GM19351 (cell line): ENCODE results near the gene ARHGEF3.
A peak's percentile ranks its signal among the peaks of the same experiment; 100 is the strongest.

Experiments
- ATAC-seq: cut with Tn5 transposase; IDR thresholded peaks from one replicate; pipeline ENCODE4 v1.9.1; 2021; ENCODE audit warnings: mild to moderate bottlenecking, moderate library complexity; ENCODE audit not compliant: unreplicated experiment

The ARHGEF3 gene, protein sequence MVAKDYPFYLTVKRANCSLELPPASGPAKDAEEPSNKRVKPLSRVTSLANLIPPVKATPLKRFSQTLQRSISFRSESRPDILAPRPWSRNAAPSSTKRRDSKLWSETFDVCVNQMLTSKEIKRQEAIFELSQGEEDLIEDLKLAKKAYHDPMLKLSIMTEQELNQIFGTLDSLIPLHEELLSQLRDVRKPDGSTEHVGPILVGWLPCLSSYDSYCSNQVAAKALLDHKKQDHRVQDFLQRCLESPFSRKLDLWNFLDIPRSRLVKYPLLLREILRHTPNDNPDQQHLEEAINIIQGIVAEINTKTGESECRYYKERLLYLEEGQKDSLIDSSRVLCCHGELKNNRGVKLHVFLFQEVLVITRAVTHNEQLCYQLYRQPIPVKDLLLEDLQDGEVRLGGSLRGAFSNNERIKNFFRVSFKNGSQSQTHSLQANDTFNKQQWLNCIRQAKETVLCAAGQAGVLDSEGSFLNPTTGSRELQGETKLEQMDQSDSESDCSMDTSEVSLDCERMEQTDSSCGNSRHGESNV

DNA sequence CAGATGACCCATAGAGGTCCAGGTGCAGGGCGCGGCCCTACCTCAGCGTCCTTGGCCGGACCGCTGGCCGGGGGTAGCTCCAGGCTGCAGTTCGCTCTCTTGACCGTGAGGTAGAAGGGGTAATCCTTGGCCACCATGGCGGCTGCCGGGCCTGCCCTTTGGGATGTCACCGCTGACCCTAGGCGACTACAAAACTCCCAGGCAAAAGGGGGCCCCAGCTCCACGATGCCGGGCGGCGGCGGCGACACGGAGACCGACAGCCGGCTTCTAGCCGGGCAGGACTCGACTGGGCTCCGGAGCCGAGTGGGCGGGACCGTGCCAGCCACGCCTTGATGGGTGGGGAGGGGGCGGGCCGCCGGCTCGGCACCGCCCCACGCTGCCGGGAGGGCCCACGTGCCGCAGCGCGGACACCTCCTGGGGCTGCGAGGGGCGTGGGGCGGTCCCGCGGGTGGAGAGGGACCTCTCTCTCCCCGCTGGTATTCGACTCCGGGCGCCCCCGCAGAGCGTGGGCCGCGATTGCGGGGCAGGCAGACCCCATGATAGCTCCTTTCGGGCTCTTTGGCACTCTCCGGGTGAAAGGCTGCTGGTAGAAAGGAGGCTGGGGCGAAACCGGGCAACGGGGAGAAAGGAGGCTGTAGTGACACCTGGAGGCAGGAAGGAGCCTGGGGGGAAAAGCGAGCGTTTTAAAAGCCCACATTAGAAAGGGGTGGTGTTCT, at the start of gene ARHGEF3:
Gene ARHGEF3, minus strand, starts transcription at position 288 of the 716 bp plus-strand sequence. Its CDS starts 151 bp downstream, at position 137.
- peak; percentile 76 for ATAC-seq

DNA sequence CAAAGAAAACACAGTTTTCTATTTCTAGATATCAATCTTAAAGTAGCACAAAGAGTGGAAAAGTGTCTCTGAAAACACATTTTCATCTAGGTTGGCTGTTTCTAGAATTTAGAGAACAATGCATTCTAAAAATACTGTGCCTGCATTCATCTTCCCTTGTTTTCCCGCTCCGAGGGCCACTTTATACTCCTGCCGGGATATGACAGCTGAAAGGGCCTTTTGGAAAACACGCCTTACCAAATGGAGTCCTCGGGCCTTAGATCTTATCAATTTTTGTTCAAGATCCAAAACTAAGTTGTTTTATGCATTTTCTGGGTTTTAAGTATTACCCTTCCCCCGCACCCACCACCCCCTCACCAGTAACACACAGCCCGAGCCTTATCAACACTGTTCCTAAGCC, 47.9 kb upstream of the ARHGEF3 start:
- no peak for ATAC-seq

DNA sequence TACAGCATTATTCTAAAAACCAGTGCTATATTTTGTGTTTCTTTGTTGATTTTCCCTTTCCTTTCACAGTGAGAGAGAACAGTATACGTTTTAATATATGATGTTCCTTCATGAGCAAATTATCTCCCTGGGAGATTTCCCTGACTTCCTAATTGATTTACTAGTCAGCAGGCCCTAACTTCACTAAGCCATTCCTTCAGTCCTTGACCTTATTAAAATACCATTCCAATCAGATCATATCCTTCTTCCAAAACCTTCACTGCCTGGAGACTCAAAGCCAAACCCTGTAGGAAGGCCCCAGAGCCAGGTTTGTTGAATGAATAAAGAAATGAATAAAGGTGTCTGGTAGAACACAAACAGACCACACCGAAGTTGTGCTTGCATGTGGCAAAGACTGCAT, 43.8 kb upstream of the ARHGEF3 start:
- ATAC-seq, result no peak

DNA sequence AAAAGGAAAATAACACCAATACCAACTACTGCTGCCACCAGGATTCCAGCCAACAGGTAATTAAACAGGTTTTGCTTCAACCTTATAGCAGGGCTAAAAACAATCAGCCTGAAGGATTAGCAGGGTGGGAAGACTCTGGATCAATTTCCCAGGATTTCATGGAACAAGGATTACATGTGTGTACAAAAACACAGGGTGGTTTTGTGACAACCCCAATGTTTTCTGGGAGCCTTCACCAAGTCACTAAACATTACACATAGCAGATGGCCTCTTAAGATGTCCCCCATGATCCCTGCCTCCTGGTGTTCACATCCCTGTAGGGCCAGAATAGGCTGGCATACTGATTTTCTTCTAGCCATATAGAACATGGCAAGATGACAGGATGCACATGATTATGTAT, 42.8 kb upstream of the ARHGEF3 start:
- no peak for ATAC-seq

DNA sequence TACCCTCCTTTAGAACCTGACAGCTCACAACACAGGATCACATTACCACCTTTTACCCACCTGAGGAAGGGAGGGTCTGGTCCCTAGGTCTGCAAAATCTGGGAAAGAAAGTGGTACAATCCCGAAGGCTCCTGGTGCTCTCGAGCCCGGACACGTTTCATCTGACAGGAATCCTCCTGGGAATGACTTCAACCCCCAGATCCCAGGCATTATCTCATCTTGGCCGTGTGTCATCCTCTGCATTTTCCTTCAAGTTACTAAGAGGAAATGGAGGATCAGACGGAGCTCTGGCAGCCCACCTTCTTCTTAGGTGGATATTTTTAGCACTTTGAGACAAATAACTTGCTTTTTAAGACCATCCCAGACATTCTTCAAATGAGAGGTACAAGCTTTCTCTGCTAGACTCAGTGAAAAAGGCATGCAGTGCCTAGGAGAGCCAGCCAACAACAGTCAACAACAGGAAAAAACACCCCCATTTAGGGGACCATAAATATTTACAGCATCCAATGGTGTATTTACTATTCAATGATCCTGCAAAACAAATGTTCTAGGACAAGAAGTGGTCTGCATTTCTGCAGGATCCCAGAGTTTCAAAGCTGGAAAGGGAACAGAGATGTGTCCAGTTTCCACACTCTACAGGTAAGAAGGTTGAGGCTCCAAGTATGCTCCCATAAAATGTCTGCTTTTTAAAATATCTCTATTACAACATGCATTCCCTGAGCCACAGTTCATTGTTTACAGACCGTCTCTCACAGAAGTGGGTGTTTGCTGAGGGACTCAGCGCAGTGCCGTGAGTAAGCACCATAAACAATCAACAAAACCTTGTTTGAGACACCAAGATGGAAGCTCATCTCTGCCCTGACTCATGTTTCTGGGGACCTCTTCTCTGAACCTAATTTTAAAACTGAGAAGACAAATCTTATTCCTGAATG, 38.3 kb upstream of the ARHGEF3 start:
- no peak for ATAC-seq

DNA sequence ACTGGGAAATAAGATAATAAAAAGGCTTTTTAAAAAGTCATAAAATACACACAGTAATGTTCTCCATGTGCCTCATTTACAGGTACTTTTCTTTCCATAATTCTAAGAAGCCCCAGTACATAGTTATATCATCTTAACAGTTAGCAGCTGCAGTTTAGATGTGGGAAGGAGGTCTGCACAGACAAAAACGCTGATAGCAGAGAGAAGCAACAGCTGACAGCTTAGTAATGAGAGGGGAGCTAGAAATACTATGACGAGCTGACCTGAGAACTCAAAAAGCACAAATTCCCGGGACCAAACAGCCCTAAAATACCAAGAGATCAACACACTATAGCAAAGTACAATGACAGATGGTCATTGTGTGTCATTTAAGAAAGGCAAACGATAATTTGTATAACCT, 36.7 kb upstream of the ARHGEF3 start:
- no peak for ATAC-seq

DNA sequence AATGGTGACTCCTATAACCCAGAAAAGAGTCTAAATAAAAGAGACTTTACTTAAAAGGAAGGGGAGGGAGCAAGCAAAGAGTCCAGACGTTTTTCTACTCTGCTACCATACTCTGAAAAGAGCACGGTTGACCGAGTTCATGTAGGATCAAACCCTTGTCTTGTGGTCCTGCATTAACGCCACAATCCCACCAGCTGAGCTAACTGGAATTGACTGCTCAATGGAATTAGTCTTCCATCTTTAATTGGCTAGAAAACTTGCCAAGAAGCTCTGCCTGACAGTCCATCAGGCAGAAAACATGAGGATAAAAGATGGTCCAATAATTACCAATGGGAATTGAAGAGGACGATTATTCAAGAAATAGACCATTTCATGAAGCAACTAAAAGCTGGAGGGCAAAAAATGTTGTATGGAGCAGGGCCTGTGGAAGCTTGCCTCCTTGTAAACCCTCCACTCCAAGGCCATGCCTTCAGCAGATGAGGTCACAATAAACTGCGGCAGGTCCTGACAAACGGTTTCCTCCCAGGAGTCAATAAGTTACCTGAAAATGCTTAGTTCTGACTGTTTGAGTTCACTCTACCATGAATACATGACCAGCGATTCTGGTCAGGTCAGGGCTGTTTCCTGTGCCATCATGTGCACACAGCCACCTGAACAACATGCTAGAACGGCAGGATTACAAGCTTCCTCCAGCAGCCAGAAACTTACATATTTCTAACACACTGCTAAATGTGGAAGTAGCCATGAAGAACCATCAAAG, 35.6 kb upstream of the ARHGEF3 start:
- no peak for ATAC-seq

DNA sequence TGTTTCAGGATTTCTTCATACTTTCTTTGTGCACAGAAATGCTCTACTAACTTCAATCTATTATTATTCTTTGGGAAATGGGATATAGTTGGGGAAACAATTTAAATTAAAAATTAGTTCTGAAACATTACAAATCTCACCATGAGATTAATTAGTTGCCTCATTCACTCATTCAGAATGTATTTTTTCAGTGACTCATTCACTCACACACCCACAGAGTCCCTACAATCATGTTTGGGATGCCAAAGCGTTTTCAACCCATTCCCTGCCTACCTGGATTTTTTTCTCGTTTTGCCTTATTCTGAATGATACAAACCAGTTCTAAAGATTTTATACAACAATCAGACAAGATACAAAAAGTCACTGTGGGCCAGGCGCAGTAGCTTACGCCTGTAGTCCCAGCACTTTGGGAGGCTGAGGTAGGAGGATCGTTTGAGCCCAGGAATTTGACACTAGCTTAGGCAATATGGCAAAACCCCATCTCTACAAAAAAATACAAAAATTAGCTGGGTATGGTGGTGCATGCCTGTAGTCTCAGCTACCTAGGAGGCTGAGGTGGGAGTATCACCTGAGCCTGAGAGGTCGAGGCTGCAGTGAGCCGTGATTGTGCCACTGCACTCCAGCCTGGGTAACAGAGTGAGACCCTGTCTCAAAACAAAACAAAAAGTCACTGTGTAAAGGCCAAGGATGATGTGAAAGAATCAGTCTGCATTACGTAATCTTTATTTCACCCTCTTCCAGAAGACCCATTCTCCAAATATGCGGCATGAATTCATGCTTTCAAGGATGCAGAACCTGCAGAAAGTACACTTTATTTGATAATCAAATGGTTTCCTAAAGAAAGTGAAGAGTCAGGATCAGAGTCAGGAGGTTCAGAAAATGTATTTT, 34.8 kb upstream of the ARHGEF3 start:
- no peak for ATAC-seq

DNA sequence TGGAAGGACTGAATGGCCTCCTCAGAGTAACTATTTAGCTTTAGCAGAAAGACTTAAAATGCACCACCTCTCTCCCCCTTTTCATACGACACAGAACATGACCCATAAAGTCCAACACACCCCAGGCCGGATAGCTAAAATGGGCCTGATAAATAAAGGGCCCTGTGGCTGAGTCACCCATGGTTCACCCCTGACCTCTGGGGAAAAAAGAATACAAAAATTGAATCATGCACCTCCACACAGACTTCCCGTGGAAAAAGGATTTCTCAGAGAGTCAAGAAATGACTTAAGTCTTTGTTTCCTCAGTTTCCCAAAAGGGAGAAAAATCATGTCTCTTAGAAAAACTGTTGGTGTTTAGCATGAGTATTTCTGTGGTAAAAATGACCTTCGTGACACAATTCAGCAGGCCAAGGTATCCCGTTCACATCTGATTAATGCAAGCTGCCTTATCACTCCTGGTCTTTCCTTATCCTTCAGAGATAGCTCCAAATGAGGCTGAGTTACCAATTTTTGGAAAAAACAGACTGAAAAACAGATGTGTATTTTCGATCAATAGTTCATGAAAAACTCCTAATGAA, 34.0 kb upstream of the ARHGEF3 start:
- ATAC-seq, result no peak

DNA sequence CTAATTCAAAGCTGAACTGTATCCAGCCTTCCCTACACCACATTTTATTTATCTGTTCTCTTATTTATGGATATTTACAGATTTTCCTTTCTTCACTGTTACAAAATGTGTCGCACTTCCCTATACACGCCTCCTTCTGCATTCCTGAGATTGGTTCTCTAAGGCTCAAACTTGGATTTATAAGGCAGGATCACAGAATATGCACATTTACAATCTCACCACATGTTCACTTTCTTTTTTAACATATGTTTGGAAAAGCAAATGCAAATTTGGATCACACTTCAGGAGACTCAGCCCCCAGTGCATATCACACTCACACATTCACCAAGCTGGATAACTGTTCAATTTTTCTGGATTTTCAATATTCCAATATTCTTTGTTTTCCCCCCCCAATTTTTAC, 31.8 kb upstream of the ARHGEF3 start:
- ATAC-seq, result no peak

DNA sequence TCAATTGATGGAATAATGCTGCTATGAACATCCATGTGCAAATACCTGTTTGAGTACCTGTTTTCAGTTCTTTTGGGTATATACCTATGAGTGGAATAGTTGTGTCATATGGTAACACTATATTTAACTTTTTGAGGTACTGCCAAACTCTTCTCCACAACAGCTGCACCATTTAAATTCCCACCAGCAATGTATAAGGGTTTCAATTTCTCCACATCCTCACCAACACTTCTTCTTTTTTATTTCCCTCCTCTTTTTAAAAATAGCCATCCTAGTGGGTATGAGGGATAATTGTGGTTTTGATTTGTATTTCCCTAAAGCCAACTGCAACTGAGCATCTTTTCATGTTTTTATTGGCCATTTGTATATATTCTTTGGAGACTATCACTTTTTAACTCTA, 31.3 kb upstream of the ARHGEF3 start:
- no peak for ATAC-seq

DNA sequence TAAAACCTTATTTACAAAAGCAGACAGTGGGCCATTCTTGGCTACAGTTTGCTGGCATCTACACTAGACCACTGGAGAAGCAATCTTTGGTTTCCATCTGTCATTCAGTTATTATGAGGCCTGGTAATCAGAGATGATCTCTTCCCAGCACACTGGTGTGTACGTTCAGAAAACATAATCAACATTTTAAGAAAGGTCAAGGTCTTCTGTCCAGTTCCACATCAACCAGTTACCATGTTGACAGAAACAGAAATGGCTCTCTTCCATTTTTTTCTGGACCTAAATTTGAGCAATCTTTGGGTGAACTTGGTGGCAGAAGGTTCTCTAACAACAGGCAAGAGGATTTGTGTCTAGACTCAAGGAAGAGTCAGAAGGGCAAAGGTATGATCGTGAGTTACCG, 29.8 kb upstream of the ARHGEF3 start:
- ATAC-seq, result no peak

DNA sequence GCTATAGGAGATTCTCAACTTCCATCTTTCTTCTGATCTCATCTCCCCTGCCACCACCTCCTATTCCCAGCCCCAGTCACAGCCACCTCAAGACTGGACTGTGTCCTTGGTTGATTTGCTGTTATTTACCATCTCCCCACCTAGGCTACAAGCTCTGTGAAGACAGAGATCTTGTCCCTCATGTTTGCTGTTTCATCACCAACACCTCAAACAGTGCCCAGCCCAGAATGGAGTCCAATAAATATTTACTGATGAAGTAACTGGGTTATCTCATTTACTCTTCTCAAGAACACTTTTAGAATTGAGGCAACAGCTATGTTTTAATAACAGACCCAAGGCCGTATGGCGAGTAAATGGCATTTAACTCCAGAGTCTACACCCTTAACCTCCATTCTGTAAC, 29.1 kb upstream of the ARHGEF3 start:
- no peak for ATAC-seq

DNA sequence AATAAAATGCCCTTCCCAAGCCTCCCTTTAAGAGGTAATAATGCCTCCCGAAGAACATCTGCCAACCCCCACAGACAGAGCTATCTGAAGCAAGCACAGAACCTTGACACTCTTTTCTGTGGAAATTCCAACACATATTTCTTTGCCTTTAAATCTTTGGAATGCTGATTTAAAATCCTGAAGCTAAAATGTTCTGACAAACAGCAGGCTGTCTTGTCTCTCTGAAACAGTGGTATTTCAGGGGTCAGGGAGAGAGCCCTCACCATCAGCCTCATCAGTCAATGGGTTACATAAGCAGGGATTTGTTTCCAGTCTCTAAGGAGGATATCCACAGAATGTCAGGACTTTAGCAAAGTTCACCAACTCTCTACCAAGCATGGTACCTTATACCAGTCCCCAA, 27.8 kb upstream of the ARHGEF3 start:
- ATAC-seq, result no peak

DNA sequence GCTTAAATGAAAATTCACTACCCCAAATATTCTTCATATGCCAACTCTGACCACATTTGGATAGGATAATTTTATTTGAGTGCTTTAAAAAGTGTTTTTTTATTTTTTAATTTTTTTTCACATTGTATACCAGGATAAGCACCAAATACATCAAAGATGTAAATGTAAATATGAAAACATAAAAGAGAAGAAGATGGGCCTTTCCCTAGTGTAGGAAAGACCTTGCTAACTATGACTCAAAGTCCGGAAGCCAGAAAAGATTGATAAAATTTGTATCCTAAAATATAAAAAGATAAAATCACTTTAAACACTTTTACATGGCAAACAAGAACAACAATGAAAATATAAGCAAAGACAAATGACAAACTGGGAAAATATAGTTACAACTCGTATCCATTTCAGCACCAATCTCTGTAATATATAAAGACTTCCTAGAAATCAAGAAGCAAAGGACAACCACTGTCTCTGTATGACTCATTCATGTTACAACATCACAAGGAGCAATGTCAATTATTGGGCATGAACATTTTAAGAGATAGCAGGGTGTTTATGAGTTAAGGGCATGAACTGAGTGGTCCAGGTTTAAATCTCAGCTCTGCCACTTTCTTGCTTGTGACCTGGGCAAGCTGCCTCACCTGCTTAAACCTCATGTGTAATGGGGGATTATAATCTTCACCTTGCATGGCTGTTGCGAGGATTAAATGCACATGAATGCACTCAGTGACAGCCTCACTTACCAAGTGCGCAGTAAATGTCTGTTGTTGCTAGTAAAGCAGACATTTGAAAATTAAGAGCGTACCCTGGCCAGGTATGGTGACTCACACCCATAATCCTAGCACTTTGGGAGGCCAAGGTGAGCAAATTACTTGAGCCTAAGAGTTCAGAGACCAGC, 25.3 kb upstream of the ARHGEF3 start:
- ATAC-seq, result no peak

DNA sequence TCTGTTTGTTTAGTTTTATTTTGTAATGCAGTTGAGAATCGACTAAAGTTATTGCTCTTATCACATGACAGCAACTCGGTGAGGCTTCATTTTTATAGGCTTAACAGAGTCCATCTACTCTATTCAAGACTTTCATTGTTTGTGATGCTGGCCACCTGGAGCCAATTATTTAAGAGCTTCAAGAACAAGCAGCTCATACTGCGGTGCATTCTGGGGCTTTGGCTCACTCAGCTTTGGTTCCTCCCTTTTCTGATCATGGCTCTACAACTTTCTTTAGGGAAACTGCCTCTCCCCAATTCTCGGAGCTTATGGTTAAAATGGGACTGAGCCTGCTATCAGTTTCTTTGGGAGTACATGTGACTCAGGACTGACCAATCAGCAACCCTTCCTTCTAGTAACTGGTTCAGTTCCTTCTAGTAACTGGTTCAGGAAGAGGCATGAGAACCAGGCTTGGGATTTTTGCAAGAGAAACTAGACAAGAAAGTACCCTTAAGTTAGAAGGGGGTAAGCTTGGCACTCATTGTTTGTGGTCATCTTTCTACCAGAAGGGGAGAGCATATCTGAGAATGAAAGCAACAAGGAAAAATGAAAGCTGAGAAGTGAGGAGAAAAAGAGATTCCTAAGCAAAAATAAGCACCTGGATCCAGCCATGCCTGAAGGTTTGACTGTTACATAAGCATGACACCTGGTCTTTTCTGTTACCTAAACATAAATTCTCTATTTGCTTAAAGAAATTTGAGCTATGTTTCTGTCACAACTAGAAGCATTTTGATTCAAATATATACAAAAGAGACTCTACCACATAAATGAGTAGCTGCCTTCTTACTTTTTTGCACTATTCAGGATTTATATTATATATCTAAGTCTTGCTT, 24.1 kb upstream of the ARHGEF3 start:
- ATAC-seq, result no peak
